Kasumi-1 (cell line): Measurements from ENCODE around the gene ERN1.

Experiments
- DNase-seq, 2 experiments: peaks; one replicate each; lab custom pipeline; 2025; lab: John Stamatoyannopoulos, UW

Gene ERN1

DNA sequence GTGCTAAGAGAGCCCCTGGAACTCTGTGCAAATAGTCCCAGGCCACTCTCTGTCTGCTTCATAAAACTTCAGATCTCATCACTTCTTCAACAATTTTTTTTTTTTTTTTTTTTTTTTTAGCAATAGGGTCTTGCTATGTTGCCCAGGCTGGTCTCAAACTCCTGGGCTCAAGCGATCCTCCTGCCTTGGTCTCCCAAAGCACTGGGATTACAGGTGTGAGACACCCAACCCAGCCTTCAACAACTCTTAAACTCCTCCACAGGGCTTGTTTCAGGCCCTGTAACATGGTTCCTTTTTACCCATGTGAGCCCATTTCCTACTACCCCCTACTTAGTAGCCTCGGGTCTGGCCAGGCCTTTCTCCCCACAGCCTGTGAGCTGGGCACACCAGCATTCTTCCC is 70.2 kb downstream of the ERN1 start:
- no peak for DNase-seq

DNA sequence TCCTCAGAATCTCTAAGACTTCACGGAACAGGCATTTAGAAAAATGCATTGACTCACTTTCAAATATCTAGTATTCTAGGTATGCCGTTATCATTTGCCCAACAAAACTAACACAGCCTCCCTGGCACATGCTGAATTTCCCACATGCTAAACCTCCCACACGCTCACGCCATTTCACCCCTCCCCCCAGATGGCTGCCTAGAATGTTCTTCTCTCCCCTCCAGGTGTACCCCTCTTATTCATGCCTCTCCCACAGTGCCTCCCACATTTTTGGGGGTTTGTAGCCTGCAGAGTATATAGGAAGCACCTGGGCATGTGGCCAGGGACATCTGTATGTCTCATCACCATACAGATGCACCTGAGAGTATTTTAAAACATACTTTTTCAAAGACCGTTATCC is 71.3 kb downstream of the ERN1 start:
- no peak for DNase-seq

DNA sequence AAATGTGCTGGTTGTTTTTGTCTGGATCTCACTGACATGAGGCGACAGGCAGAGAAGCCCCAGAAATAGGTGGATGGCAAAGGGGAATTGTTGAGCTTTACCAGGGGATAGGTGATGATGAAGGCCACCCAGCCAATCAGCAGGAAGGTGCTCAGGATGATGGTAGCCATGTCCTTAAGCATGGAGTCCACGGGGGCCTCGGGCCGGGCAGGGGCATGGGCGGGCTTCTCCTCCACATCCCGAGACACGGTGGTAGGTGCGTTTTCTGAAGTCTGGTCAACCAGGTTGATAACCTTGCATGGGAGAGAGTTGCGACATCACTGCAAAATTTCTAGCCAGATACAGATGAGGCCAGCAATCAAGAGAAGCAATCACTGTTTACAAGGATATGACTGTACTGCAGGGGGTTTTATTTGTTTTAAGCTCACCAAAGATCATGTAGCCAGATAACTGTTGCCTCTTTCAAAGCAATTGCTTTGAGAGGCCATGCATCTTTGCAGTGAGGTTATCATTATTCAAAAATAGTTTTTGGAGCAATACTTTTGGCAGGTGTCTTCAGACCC is 72.2 kb downstream of the ERN1 start:
- DNase-seq, result no peak

DNA sequence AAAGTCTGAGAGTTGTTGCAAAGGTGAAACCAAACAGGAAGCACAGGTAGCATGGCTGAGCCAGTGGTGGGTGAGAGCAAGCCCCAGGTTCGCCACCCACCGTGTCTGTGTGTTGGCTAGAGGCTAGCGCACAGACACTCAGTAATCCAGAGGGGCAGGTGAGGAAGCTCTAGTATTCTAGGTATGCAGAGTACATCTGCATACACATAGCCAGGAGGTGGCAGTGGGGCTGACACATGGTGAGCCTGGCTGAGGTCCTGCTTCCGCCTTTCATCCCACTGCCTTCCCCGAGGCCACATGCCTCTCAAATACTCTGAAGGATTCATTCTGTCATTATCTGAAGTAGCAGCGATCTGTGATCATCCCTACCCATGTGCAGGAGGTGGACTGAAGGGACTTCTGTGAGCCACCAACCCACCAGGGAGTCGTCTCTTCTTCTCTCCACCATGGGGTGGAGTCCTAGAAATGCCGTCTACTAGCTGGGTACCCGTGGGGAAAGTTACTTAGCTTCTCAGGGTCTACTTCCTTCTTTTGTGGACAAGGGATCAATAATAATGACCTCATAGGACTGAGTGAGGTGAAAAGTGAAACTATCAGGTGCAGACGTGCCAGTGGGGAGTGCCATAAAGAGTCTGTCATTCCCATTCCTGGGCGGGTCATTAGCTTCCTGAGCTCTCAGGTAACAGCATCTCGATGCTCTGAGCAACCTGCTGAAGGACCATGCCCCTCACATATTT is 73.5 kb downstream of the ERN1 start:
- DNase-seq, result no peak

DNA sequence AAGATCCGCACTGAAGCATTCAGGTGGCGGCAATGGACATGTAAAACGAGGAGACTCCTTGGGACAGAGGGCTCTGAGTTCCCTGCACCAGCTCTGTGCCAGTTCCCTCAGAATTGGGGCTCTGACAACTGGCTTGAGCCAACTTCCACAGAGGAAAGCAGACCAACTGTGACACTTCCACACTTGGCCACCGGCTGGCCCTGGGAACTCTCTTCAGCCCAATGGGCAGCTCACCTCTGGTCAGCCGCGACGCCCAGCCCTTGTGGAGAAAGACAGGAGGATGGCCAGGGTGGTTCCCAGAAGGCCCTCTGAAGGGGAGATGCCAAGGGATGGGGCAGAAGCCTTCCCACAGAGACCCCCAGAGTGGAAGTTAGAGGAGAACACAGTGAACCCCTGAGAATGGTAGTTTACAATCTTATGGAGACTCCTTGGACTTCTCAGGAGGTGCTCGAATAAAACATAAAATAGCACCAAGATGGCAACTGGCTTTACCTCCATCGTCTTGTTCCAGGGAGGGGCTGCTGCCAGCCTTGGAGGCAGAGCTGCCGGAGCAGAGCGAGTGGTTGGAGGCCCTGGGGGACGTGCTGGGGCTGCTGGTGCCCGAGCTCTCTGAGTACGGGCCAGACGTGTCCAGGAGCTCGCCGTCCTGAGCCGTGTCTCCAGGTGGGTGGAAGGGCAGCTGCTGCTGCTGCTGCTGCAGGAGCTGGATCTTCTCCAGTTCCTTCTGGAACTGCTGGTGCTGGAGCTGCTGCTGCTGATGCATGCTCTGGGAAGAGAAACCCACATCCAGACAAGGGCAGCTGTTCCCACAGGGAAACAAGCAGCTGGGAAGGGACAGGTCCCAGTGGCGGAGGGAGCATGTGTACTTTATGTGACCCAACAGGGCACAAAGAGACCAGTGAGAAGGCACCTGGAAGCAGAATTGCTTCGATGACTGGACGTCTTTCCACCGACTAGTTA is 74.5 kb downstream of the ERN1 start:
- DNase-seq, result no peak

DNA sequence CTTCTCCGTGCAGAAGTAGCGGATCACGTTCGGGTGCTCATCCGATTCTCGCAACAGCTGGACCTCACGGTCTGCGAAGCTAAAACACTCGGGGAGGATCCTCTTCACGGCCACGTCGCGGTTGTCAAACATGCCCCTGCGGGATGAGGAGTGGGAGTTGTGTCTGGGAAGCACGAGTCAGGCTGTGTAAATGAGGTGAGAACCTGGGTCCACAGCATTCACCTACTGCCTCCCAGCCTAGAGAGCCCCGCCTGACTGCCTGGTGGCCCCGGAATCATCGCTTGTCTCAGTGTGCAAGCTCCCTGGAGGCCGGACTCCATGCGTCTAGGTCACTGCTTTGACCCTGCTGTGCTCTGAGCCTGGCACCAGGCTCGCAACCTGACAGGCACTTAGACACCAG is 75.6 kb downstream of the ERN1 start:
- DNase-seq, result no peak

DNA sequence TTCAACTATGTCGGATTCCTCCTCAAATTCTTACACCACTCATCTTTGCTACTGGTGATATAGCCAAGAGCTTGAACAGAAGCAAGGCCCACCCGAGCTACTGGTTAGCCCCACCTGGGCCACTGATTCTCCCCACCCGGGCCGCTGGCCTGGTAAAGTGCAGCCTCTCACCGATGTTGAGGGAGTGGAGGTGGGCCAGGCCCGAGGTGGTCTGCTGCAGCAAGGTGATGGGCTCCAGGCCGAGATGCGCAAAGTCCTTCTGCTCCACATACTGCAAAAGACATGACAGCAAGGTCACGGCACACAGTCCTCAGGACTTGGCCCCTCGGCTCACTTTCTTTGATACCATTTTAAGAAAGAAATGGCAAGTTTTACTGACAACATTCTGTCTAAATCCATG is 76.8 kb downstream of the ERN1 start:
- DNase-seq, result no peak

DNA sequence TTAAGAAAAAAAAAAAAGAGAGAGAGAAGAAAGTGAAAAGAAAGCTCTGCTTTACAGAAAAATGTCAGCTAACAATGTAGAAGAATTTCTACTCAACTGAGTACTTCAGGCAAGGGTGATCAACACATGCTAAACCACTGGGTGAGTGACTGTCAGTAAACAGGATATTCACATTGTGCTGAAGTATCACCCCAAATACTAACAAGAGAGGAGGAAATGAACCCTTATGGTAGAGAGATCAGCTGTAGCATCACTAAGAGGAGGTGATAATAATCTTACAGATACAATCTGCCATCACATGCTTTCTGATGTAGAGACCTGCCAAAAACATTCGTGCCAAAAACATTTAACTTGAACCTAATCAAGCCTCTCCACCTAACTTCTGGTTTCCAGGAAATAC is 78.8 kb downstream of the ERN1 start:
- no peak for DNase-seq

DNA sequence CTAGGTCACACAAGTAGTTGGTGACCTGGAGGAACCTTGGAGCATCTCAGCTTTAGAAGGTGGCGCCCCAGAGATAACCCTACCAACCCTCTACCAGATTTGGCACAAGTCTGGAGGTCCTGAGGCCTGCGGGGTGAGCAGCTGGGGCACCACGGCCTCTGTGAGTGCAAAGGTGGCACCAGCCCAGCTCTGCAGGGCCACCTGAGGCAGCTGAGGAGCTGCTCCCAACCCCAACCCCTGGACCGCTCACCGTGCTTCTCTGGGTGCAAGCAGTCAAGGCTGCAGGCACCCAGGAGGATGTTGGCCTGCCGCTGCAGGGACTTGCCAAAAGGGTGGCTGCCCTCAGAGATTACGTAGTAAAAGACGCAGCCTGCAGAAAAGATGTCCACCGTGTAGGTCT is 81.1 kb downstream of the ERN1 start:
- DNase-seq, result no peak

DNA sequence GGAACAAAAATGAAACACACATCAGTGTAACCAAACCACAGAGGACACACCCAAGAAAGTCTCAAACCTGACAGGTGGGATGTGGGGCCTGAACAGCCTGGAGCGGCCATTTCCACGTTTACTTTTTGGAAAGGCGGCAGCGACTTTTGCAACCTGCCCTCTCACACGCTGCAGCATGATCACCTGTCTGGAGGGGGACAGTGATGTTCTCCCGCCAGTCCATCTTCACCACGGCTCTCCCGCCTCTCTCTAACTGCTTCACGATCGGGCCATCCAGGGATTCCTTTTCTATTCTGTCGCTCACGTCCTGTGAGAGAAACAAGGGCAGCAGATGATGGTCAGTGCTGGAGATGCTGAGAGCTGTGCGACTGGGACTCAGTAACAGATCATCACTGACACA is 84.8 kb downstream of the ERN1 start:
- DNase-seq, result no peak

DNA sequence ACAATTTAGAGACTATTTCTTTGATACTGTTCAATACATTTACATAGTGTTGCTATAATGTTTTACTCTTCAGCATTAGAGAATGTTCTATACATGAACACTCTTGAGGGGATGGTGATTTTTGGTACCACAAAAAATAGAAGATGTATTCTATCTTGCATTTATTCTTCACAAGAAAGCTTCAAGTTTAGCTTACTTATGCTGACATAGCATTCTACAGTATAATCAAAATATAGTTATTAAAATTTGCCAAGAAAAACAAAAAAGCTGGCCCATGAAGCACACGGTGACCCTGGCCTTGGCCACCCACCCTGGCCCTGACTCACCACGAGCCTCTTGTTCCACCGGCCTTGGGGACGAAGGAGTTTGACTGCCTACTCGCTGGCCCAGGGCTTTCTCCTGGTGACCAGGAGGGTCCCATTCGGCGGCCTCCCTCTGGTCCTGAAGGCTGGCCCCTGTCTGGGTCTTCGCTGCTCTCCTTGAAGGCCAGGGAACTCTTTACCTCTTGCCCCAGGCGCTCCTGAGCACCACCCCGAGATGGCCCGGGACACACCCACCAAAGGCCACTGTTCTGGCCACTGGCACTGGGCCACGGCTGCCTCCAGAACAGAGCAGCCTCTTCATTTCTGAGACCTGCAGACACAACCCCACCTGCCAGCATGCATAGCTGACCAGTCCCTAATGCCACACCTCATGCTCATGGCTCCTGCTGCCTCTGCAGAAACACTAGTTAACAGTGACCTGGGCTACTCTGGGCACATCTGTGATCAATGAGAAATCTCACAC is 87.1 kb downstream of the ERN1 start:
- no peak for DNase-seq

DNA sequence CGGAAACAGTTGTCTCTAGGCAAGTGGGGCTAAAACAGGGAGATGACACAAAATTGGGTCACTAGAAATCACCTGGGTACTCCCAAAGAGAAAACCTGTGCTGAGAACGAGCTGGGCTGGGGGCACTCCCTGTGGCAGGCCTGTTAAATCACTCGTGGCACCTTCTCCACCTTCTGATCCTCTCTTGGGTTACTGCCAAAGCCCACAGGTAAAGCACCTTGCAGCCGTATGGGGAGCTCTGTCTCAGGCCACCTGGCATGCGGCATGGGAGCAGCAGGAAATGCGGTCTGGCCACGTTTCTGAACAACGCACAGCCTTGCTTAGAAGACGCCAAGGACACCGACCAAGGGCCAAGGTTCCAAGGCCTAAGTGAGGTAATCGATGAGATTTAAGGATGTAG is 88.0 kb downstream of the ERN1 start:
- no peak for DNase-seq

DNA sequence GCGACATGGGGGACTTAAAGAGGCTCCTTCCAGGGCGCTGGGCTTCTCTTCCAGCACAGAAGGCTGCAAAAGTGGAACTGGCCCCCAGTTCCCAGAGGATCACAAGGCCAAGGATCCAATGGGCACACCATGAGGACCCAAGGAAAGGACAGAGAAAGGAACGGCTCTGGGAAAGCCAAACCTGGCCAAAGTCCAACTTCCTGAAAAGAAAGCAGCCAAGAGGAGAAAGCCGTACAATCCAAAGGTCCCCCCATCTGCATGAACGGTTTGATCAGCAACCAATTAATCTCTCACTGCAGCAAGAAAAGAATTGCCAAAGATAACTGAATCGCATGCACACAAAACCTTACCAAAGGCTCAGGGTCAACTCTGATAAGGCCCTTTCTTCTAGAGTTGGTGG is 89.7 kb downstream of the ERN1 start:
- no peak for DNase-seq

DNA sequence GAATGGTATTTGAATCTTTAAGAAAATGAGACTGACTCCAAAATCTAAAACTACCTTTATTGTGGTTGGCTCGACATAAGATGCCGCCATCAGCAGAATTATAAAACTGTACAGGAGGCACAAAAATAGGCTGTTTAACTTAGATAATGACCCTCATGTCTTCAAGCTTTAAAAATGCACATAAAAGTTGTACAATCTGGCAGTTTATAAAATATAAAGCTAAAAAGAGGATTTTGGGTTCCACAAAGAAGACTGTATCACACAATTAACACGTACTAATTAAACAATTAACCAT is 90.9 kb downstream of the ERN1 start:
- no peak for DNase-seq

DNA sequence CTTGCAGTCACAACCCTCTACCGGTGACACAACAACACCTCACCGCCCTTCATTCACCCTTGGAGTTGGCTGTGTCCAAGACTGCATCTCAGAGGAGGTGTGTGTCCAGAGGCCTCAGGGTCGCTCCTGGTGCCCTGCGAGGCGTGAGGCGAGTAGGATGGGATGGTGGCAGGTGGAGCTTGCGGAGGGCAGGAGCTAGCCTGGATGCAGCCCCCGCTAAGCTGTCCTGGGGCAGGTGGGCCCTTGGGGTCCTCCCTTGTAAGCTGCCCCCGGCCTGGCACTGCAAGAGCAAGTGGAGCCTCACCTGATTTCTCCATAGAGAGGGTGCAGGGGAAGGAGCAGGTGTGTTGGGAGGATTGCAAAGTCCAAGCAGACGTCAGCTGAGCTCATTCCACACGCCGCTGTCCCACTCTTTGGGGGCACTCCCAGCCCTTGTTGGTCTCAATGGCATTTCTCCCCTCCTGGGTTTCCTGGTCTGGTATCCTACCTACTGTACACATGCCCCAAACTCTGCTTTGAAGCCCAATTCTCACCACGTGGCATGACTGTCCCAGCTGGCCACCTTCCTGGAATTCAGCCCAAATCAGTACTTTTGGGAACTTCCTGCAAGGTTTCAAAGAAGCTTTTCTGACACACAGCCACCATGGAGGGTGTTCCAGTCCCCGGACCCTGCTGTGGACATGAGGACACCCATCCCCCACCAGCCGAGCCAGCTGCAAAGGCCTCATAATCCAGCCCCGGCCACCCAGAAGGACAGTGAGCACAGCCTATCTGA is 91.4 kb downstream of the ERN1 start:
- DNase-seq, result no peak

DNA sequence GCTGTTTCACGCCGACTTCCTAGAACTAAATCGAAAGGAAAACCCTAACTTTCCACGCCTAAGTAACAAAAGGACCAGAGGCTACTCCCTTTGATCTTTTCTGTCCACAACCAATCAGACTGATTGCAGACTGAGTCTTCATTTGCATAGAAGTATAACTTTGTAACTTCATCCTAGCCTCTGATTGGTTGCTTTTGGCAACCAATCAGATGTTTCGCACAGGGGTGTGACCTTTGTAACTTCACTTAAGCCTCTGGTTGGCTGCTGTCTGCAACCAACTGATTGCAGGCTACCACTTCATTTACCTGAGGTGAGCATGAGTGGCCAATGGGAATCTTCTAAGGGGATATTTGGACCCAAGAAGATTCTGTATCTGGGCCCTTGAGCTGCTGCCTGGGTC is 92.1 kb downstream of the ERN1 start:
- no peak for DNase-seq

DNA sequence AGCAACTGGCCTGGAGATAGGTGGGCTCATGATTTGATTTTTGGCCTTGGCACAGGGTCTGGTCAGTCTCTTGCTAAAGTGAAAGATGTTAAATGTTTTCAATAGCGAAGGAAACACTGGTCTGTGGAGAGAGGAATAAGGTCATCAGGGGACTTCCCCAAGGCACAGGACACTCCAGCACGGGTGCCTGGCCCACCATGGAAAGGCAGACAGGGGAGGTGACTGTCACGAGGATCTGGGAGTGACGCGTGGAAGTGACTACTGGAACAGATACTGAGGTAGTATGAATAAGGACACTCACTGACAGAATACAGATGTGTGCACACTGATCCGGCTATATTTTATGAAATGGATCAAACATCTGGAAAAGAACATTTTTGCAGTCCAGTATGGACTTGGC is 92.8 kb downstream of the ERN1 start:
- no peak for DNase-seq

DNA sequence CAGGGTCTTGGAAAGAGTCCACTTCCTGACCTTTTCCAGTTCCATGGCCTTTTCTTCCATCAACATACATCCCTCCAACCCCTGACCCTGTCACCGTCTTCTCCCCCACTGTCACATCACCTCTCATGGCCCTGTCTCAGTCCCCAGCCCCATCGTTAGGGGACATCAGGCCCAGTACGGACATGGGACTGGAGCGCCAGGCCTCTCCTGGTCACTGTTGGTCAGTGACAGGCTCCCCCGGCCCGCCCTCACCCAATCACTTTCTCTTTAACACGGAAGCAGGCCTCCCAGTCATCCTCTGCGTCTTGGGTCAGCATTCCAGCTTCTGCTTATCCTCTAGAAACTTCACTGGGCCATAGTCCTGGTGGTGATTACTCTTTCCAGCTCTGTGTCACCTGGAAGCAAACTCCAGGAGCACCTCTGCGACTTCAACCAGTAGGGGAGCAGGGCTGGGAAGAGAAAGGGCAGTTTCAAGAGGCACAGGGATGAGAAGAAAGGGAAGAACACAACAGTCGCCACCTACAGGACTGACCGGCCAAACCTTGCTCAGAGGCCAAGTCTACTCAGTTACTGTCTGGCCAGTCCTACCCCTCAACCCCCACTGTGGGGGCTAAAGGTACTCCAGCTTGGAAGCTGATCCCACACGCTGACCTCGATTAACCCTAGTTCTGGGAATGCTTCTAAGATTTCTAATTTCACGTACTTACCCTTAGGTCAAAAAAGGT is 93.6 kb downstream of the ERN1 start:
- no peak for DNase-seq

DNA sequence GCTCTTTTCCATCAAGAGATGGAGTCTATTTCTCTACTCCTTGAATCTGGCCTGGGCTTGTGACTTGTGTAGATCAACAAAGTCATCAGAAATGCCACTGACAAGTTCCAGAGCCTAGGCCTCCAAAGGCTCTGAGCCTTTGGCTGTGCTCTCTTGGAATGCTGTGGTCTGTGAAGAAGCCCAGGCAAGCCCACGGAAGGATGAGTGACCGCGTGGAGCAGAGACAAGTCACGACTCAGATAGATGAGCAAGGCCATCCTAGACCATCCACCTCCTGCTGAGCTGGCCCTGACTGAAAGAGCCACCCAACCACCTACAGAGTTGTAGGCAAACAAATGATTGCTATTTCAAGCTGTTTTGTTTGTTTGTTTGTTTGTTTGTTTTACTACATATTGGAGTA is 97.9 kb downstream of the ERN1 start:
- DNase-seq, result no peak

DNA sequence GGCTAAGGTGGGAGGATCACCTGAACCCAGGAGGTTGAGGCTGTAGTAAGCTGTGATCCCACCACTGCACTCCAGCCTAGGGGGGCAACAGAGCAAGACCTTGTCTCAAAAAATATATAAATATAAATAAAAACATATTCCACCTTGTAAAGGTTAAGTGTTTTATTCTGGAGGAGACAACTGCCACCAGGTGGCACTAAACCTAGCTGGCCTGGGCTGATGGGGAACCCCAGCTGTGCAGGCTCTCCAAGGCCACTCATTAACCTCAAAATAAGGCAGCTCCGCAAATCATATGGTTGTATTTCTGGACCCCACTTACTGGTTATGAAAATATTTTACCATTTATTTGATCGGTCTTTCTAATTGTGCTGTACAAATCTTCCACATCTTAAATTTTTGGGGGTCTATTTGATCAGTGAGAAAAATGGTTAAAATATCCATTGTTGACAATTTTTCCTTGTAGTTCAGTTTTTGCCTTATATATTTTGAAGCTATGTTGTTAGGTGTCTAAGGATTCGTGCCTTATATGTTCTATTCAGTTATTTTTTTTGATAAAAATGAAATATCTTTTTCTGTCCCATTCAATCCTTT is 101.0 kb downstream of the ERN1 start:
- DNase-seq, result peak; percentile 66 to 77
